PC-3 (cell line): Measurements from ENCODE around the gene CLEC2L.

ENCODE experiments used
- EZH2 ChIP-seq: fragments of 300-600 bp; sonication (generic); IDR thresholded peaks from one replicate; pipeline ENCODE4 v1.6.1; 2017; ENCODE audit warnings: antibody characterized with exemption, mild to moderate bottlenecking, low read length; ENCODE audit not compliant: unreplicated experiment
- TF ChIP-seq, protein P1 (sequence below): fragments of 300-600 bp; sonication (generic); conservative IDR thresholded peaks from 2 replicates; pipeline ENCODE4 v1.5.1; 2017; ENCODE audit warnings: antibody characterized with exemption, low read depth, mild to moderate bottlenecking, low read length

DNA sequence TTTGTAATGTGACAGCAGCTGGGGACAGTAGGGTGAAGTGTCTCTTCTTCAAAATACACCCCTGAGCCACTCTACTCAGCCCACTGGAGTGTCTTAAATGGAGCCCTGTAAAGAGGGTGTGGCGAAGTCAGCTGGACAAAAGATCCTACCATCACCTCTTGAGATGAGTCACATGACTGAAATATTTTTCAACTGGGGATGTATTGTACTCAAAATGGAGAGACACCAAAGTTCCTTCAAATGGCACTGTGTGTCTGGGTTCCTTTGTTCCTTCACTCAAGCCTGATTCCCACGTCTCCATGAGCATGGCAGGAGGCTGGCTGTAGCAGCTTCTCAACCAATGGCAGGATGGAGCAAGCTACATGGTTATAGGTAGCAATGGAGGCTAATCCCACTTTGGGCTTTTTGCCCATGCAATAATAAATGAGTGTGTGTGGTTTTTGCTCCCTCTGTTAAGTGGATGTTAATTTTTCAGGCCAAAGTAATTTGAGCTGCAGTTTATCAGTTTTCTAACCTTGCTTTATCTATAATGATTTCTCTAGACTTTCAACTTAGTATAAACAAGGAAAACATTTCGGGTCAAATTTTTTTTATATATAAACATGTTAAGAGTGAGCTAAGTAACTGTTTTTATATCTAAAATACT lies 68.2 kb downstream of the CLEC2L start:
- TF ChIP-seq, protein P1, sequence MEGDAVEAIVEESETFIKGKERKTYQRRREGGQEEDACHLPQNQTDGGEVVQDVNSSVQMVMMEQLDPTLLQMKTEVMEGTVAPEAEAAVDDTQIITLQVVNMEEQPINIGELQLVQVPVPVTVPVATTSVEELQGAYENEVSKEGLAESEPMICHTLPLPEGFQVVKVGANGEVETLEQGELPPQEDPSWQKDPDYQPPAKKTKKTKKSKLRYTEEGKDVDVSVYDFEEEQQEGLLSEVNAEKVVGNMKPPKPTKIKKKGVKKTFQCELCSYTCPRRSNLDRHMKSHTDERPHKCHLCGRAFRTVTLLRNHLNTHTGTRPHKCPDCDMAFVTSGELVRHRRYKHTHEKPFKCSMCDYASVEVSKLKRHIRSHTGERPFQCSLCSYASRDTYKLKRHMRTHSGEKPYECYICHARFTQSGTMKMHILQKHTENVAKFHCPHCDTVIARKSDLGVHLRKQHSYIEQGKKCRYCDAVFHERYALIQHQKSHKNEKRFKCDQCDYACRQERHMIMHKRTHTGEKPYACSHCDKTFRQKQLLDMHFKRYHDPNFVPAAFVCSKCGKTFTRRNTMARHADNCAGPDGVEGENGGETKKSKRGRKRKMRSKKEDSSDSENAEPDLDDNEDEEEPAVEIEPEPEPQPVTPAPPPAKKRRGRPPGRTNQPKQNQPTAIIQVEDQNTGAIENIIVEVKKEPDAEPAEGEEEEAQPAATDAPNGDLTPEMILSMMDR = no peak
- no peak for TF ChIP-seq EZH2
